Measurements from ENCODE around the gene ITGB7.

The ITGB7 gene, protein sequence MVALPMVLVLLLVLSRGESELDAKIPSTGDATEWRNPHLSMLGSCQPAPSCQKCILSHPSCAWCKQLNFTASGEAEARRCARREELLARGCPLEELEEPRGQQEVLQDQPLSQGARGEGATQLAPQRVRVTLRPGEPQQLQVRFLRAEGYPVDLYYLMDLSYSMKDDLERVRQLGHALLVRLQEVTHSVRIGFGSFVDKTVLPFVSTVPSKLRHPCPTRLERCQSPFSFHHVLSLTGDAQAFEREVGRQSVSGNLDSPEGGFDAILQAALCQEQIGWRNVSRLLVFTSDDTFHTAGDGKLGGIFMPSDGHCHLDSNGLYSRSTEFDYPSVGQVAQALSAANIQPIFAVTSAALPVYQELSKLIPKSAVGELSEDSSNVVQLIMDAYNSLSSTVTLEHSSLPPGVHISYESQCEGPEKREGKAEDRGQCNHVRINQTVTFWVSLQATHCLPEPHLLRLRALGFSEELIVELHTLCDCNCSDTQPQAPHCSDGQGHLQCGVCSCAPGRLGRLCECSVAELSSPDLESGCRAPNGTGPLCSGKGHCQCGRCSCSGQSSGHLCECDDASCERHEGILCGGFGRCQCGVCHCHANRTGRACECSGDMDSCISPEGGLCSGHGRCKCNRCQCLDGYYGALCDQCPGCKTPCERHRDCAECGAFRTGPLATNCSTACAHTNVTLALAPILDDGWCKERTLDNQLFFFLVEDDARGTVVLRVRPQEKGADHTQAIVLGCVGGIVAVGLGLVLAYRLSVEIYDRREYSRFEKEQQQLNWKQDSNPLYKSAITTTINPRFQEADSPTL

GRCh38 chr12:53207042-53207441 is at the start of gene ITGB7:
Gene ITGB7 (minus strand): TSS chr12:53207251. CDS start chr12:53200443, 6,808 bp downstream.
- peak in 2 of 4 experiments; percentile 43 for DNase-seq

DNA sequence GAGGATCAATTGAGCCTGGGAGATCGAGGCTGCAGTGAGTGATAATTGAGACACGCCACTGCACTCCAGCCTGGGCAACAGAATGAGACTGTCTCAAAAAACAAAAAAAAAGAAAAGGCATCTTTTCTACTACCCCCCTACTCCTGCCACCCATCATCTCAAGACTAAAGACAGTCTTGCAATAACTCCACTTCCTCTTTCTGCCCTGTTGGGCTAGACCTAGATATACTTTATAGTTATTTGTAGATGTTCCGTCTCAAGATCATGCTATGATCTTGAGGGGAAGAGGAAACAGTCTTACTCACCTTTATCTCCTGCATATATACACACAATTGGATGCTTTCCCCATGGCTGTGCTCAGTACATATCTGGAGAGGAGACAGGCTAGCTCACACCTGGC is 48.9 kb upstream of the ITGB7 start:
- DNase-seq = no peak

- DNase-seq = no peak
Measured at GRCh38 chr12:53254816-53255545, 47.9 kb upstream of the ITGB7 start.

GRCh38 chr12:53253298-53253697 is 46.2 kb upstream of the ITGB7 start:
- DNase-seq = no peak

DNA sequence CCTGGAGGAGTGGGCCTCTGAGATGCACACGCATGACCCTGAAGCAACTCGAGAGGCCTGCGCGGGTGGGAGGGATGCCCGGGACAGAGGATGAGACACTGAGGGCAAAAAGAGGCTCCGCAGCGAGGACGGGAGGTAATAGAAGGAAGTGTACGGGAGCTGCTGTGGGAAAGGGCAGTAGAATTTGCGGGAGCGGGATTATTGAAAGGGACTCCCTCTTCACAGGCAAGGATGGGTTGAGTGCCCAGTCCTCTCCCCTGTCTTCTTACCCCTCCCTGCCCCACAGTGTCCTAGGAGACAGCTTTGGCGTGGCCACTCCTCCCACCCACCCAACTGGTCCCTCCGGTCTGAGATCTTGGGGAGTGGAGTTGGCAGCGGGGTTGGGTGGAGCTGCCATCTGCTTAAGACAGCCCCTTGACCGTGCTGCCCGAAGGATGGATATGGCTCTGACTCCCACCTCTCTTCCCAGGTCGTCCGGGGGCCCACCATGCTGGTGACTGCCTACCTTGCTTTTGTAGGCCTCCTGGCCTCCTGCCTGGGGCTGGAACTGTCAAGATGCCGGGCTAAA is 45.4 kb upstream of the ITGB7 start:
- no peak for DNase-seq

GRCh38 chr12:53251477-53252348 is 44.7 kb upstream of the ITGB7 start:
- peak; percentile 33 to 63 (median 50) for DNase-seq

DNA sequence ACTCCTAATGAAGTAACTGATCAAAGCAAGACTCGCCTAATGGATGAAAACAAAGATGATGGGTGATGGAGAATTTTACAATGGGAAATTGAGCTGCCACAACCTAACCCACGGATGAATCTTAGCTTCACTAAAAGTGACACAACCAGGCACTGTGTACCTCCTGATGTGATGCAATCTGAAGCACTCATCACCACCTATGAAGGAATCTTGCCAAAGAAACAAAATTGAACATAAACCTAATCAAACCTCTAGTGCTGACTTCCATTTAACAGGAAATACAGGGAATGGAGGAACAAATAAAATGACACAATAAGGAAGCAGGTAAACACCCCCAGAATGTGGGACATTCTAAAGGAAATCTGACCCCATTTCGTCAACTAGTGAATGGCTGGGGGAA is 38.2 kb upstream of the ITGB7 start:
- DNase-seq = no peak

DNA sequence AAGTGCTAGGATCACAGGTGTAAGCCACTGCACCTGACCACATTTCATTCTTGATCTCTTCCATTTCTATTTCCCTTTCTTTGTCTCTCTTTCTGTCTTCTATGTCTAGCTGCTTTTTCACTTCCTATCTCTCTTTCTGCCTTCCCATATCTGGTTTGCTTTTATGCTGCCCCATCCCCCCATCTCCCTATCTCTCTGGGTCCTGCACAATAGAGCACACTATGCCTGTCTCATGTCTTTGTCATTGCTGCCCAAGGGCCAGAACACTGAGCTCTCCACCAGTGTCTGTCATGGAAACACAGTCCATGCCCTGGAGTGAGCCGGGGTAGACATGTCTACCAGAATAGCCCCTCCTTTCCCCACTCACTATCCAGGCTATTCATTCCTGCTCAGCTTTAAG is 37.3 kb upstream of the ITGB7 start:
- DNase-seq = no peak

- no peak for DNase-seq
Measured at GRCh38 chr12:53241623-53242412, 34.8 kb upstream of the ITGB7 start.

- DNase-seq = no peak
Measured at GRCh38 chr12:53239643-53240258, 32.7 kb upstream of the ITGB7 start.

DNA sequence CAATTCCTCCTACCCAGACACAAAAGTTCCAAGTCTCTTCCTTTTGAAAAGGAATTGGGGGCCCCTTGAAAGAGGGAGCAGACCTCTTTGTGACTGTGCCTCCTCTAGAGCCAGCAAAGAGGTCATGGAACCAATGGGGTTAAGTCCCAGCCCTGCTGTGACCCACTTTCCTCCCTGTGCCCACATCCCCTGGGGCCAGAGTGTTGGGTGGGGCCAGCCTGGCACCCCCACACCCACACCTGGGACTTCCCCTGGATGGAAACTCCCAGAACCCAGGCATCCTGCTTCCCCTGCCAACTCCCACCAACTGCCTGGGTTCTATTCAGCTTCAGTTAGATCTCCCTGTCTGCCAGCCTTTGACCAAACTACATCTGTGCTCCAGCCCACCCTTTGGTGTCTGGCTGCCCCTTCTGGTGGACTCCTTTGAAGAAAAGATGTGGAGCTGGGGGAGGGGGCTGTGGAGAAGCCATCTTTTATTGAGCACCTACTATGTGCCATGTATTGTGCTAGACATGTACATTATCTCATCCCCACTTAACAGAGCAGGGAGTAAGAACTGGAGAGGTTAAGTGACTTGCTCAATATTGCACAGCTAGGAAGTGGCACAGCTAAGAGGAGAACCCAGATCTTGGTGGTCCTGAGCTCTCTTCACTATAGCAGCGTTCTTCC is 29.5 kb upstream of the ITGB7 start:
- no peak for DNase-seq

GRCh38 chr12:53235742-53236442 is 28.8 kb upstream of the ITGB7 start:
- no peak for DNase-seq

DNA sequence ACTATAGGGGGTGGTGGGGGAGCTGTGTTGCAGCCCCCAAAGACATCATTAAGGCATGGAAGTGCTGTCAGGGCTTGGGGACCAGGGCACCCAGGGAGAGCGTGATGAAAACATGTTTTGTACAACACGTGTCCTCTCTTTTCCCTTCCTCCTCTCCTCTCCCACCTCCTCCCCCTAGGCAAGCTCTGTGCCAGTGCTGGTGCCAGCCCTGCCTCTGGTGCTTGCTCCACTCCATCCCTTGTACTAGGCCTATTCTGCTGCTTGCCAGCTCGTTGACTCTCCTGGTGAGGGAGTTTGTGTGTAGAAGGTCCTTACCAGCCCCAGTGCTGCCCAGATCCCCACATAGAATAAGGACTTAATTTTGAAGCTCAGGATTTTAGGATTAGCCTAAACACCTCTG is 28.1 kb upstream of the ITGB7 start:
- no peak for DNase-seq

DNA sequence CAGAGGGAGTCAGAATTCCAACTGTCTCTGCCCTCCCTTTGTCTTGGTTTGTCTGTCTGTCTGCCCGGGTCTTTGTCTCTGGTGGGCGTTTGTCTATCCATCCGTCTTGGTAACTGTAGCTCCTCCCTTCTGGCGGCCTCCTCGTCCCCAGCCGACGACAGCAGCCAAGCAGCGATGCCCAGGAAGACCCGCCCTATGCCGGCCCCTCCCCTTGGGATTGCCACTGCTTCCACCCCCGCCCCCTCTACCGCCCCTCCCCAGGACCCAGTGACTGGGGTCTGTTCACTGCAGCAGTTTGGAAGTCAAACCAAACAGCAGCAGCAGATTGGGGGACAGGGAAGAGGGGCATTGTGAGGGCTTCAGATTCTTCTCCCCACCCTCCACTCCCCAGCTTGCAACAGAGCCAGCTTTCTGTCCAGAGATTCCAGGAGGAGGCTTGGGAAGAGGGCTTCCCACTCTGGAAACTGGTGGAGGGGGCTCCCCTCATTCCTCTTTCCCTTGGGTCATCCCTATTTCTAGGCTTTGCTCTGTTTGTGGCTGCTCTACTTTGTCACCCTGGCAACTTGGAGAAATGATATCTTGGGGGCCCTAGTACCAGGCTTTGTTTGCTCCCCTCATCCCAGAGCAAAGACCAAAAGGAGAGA is 27.3 kb upstream of the ITGB7 start:
- no peak for DNase-seq

DNA sequence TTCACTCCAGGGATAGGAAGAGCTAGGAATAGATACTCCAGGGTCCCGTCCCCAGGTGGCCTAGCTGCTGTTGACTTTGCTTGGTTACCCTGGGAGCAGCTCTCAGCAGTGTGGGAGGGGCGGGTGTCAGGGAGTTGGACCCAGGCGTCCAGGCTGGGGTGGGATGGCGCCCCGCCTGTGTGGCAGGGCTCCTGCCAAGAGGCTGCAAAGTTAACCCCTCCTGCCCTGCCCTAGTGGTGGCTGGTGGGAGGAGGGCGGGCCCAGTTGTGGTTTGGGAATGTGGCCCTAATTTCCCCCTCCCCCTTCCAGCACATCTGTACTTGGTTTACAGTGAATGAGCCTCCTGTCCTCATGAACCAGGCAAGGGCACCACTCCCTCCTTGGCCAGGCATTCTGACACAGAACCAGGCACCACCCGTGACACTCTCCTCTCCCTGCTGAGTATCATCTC is 26.6 kb upstream of the ITGB7 start:
- DNase-seq = no peak

- no peak for DNase-seq
Measured at GRCh38 chr12:53232646-53233461, 25.8 kb upstream of the ITGB7 start.

DNA sequence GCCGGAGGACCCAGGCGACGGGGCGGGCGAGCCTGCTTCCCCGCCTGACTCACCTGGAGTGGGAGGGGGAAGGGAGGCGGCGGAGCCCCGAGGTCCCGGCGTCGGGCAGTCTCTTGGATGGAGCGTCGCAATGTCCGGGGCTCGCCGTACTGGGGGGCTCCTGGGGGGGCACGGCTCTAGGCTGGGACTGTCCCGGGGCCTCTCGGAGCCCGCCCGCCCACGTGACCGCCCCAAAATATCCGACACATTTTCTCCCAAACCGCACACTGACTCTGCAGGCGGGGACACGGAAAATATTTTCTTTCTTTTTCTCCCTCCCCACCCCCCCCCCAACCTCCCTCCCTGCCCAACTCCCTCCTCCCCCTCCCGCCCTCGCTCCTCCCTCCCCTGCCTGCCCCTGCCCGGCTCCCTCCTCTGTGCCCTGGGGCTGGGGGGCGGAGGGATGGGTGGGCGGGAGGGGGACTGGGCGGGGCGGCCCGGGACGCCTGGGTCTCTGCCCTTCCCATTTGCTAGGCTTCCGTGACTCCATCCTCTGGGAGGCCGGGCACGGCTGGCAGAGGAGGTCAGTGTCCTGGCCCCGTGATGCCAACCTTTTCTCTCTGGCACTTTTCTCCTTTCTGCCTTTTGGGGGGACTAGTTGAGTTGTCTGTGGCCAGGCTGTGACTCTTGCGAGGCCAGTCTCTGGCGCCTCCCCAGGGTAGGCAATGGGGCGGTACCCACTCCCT is 25.0 kb upstream of the ITGB7 start, which contains the start of gene RARG:
Gene RARG (minus strand): TSS at position 289 of the 725 bp plus-strand sequence. CDS start 4,664 bp downstream, outside the sequence.
- peak in 2 of 4 experiments; percentile 42 to 44 for DNase-seq
